Lower lobe of right lung (tissue), 2 donors: Measurements from ENCODE around the gene SEC22C. TPM values are rescaled to one million over a fixed set of nuclear protein-coding genes. Genes with fewer than 3 reads are reported as not detected.
A peak's percentile ranks its signal among the peaks of the same experiment; 100 is the strongest.

ENCODE experiments used
- ATAC-seq, 2 donors: fragments of 200-7000 bp; cut with Tn5 transposase; one replicate each; pipeline ENCODE4 v1.9.1; 2020 to 2022; ENCODE audit warnings: mild to moderate bottlenecking in 2 of 2, moderate library complexity in 2 of 2
- DNase-seq: peaks from one replicate; pipeline ENCODE4 v3.0.0-alpha.2; 2020
- H3K27ac ChIP-seq: fragments of 200-600 bp; one replicate; pipeline ENCODE4 v1.8.0; 2022
- H3K27me3 ChIP-seq: fragments of 200-600 bp; one replicate; pipeline ENCODE4 v1.8.0; 2022; ENCODE audit warnings: low read depth
- H3K36me3 ChIP-seq: fragments of 200-600 bp; one replicate; pipeline ENCODE4 v1.8.0; 2022; ENCODE audit warnings: mild to moderate bottlenecking
- H3K4me1 ChIP-seq: fragments of 200-600 bp; one replicate; pipeline ENCODE4 v1.8.0; 2022
- H3K4me3 ChIP-seq: fragments of 200-600 bp; one replicate; pipeline ENCODE4 v1.8.0; 2022; ENCODE audit warnings: mild to moderate bottlenecking
- H3K9me3 ChIP-seq: fragments of 200-600 bp; one replicate; pipeline ENCODE4 v1.8.0; 2022
- CTCF ChIP-seq: fragments of 200-600 bp; IDR thresholded peaks from one replicate; pipeline ENCODE4 v1.8.0; 2022; ENCODE audit warnings: antibody characterized with exemption, mild to moderate bottlenecking
- intact Hi-C: fragments of 100-400 bp; cut with DNase I; formaldehyde crosslinking; loops from one replicate; pipeline ENCODE4 v1.11.0; 2022
- total RNA-seq: library from RNA; stranded (reverse); fragmentation: NEBNext Ultra II Directional; extraction: Animal tissue kit (Norgen Biotek cat#: 25700); gene quantifications from one replicate; pipeline ENCODE4 v1.2.1, GENCODE V29; 2021
- donor health status: DM: no; HTN: yes; CAD: no; lungs with severe emphysema.

SEC22C gene
- total RNA-seq, 1 donor from 2014 or later, result 51.3 TPM

GRCh38 chr3:42511201-42511600, 70.6 kb downstream of the SEC22C start:
- H3K36me3 ChIP-seq, result peaks cover 16% of the 10 kb centered on the region
- peaks cover 82% of the 10 kb centered on the region for H3K4me1 ChIP-seq
- H3K27ac ChIP-seq, result peak overlapping the region; percentile 64
- ATAC-seq, result no peak
- H3K9me3 ChIP-seq, result no peaks in the 10 kb centered on the region
- intact Hi-C loops, result no loop called here
- no peaks in the 10 kb centered on the region for H3K27me3 ChIP-seq
- no peak for DNase-seq
- TF ChIP-seq CTCF, result no peak
- H3K4me3 ChIP-seq, result no peak overlapping the region

GRCh38 chr3:42510325-42510724, 71.4 kb downstream of the SEC22C start:
- Histone ChIP-seq H3K27me3 (no peaks in the 10 kb centered on the region), H3K4me1 (peaks cover 80% of the 10 kb centered on the region), H3K36me3 (peaks cover 15% of the 10 kb centered on the region), H3K9me3 (no peaks in the 10 kb centered on the region), H3K27ac (peak overlapping the region; percentile 64), H3K4me3 (no peak overlapping the region)
- ATAC-seq, result no peak
- no peak for TF ChIP-seq CTCF
- DNase-seq, result peak; percentile 43
- intact Hi-C loops, result no loop called here

- H3K27ac ChIP-seq, result peak overlapping the region; percentile 64
- intact Hi-C loops, result no loop called here
- no peak for ATAC-seq
- DNase-seq, result peak; percentile 6
- H3K4me3 ChIP-seq, result no peak overlapping the region
- no peak for TF ChIP-seq CTCF
- no peaks in the 10 kb centered on the region for H3K27me3 ChIP-seq
- no peaks in the 10 kb centered on the region for H3K9me3 ChIP-seq
- peaks cover 7% of the 10 kb centered on the region for H3K36me3 ChIP-seq
- H3K4me1 ChIP-seq, result peaks cover 72% of the 10 kb centered on the region
Measured at GRCh38 chr3:42509111-42509510, 72.7 kb downstream of the SEC22C start.

- peaks cover 66% of the 10 kb centered on the region for H3K4me1 ChIP-seq
Measured at GRCh38 chr3:42508562-42508961, 73.2 kb downstream of the SEC22C start.

GRCh38 chr3:42507761-42508335, 73.9 kb downstream of the SEC22C start:
- H3K27me3 ChIP-seq, result no peaks in the 10 kb centered on the region
- peak overlapping the region; percentile 15 for H3K4me3 ChIP-seq
- DNase-seq, result peak; percentile 41
- intact Hi-C loops, result no loop called here
- peaks cover 63% of the 10 kb centered on the region for H3K4me1 ChIP-seq
- no peaks in the 10 kb centered on the region for H3K9me3 ChIP-seq
- no peaks in the 10 kb centered on the region for H3K36me3 ChIP-seq
- H3K27ac ChIP-seq, result peak overlapping the region; percentile 64
- no peak for TF ChIP-seq CTCF
- no peak for ATAC-seq

More at GRCh38 chr3:42508562-42508961, 73.2 kb downstream of the SEC22C start:
- H3K9me3 ChIP-seq, result no peaks in the 10 kb centered on the region
- peak; percentile 9 for DNase-seq
- no peak for ATAC-seq
- no peaks in the 10 kb centered on the region for H3K27me3 ChIP-seq
- intact Hi-C loops, result no loop called here
- H3K4me3 ChIP-seq, result no peak overlapping the region
- TF ChIP-seq CTCF, result no peak
- H3K36me3 ChIP-seq, result peaks cover 1% of the 10 kb centered on the region
- peak overlapping the region; percentile 64 for H3K27ac ChIP-seq
